ENCODE results near the gene LITAF. TPM values are rescaled to one million over a fixed set of nuclear protein-coding genes. Genes with fewer than 3 reads are reported as not detected.

LITAF gene
- total RNA-seq, 1 donor from 2014 or later: 124 TPM

DNA sequence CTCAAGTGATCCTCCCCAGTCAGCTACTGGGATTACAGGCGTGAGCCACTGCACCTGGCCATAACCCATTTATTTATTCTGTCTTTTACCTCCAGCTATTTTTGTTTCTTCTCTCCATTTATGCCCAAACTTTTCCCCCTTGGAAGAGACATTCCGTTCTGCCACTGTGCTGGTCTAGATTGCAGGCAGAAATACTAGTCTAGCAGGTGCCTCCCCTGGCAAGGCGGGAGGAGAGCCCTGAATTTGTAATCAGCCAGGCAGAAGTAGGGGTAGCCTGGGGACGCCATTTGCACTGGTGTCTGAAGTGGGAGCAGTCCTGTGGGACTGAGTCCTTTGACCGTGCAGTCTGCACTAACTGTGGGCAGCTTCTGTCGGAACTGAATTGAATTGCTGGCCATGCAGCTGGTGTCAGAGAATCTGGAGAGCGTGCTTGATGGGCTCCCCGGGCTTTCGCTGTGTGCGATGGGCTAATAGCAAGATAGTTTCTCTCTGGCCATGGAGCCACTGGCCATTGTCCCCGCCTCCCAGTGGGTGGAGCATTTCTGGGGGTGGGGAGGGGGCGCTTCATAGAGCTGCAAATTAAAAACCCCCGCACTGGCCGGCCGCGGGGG, 31.5 kb upstream of the LITAF start:
- peaks cover 56% of the 10 kb centered on the region for H3K4me1 Mint-ChIP-seq
- H3K27ac Mint-ChIP-seq: peak overlapping the region; percentile 50
- ChIA-PET POLR2A (interaction anchor here (0.9 to 2.3 kb wide), 4 partner anchors 22 to 70 kb away, joined by 3 to 10 read pairs (median 4); partner anchors contain the start of gene LITAF), CTCF (no interaction called here)
- H3K27me3 Mint-ChIP-seq: no peaks in the 10 kb centered on the region
- H3K4me3 Mint-ChIP-seq: no peak overlapping the region
- H3K36me3 Mint-ChIP-seq (ENCODE audit: low read depth): no peaks in the 10 kb centered on the region
- DNase-seq (no peak), ATAC-seq (ENCODE audit: low read depth) (no peak)
- TF ChIP-seq, protein P1, sequence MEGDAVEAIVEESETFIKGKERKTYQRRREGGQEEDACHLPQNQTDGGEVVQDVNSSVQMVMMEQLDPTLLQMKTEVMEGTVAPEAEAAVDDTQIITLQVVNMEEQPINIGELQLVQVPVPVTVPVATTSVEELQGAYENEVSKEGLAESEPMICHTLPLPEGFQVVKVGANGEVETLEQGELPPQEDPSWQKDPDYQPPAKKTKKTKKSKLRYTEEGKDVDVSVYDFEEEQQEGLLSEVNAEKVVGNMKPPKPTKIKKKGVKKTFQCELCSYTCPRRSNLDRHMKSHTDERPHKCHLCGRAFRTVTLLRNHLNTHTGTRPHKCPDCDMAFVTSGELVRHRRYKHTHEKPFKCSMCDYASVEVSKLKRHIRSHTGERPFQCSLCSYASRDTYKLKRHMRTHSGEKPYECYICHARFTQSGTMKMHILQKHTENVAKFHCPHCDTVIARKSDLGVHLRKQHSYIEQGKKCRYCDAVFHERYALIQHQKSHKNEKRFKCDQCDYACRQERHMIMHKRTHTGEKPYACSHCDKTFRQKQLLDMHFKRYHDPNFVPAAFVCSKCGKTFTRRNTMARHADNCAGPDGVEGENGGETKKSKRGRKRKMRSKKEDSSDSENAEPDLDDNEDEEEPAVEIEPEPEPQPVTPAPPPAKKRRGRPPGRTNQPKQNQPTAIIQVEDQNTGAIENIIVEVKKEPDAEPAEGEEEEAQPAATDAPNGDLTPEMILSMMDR (IDR thresholded peaks at IDR 0.05): no peak
- intact Hi-C loops (cut with micrococcal nuclease): no loop called here
- peaks cover 3% of the 10 kb centered on the region for H3K9me3 Mint-ChIP-seq

DNA sequence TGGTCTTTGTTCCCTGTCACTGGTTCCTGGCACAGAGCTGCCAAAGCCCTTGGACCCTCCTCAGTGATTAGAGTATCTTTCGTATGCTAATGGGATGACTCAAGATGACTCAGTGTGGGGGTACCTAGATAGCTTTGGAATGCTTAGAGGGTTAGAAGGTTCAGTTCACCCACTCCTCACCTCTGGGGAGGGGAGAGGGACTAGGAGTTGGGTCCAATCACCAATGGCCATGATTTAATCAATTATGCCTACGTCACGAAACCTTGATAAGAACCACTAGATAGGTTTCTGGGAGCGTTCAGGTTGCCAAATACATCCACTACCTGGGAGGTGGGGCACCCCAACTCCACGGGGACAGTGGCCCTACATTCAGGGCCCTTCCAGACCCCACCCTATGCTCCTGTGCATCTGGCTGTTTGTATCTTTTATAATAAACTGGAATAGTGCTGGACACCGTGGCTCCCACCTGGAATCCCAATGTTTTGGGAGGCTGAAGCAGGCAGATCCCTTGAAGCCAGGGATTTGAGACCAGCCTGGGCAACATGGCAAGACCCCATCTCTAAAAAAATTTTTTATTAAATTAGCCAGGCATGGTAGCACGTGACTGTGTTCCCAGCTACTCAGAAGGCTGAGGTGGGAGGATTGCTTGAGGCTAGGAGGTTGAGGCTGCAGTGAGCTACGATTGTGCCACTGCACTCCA, 29.2 kb upstream of the LITAF start:
- TF ChIP-seq, protein P1 (IDR thresholded peaks at IDR 0.05): no peak
- intact Hi-C loops (cut with micrococcal nuclease): no loop called here
- H3K4me1 Mint-ChIP-seq: peaks cover 57% of the 10 kb centered on the region
- H3K9me3 Mint-ChIP-seq: peaks cover 3% of the 10 kb centered on the region
- H3K27me3 Mint-ChIP-seq: no peaks in the 10 kb centered on the region
- DNase-seq: no peak
- no peaks in the 10 kb centered on the region for H3K36me3 Mint-ChIP-seq (ENCODE audit: low read depth)
- ChIA-PET POLR2A (interaction anchor here (0.5 to 0.7 kb wide), 2 partner anchors 11 to 54 kb away, joined by 3 to 4 read pairs; no protein-coding TSS in a partner anchor), CTCF (interaction anchor here (1.1 kb wide), 1 partner anchor 84 kb away, joined by 4 read pairs; no protein-coding TSS in a partner anchor)
- no peak overlapping the region for H3K4me3 Mint-ChIP-seq
- ATAC-seq (ENCODE audit: low read depth): no peak
- H3K27ac Mint-ChIP-seq: no peak overlapping the region

DNA sequence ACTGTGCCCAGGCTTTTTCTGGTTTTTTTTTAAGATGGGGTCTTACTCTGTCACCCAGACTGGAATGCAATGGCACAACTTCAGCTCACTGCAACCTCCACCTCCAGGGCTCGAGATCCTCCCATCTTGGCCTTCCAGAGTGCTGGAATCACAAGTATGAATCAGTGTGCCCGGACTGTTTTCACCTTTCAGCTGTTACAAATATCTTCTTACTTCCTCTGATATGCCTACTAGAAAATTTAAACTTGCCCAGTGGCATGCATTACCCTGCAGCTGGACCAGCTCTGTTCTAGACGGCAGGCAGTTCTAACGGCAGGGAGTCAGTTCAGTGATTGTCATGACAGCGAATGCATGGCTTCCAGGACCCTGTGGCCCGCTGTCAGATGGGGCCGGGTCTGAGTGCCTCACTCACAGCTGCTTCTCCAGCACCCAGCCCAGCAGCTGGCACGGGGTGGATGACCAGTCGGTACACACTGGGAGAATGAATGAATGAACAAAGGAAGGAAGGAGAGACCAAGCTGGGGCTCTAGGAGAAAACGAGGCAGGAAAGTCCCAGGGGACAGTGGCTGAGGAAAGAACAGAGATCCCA, 28.0 kb upstream of the LITAF start:
- Mint-ChIP-seq H3K36me3 (ENCODE audit: low read depth) (no peaks in the 10 kb centered on the region), H3K4me1 (peaks cover 48% of the 10 kb centered on the region), H3K9me3 (no peaks in the 10 kb centered on the region), H3K27ac (no peak overlapping the region), H3K4me3 (no peak overlapping the region), H3K27me3 (no peaks in the 10 kb centered on the region)
- TF ChIP-seq, protein P1 (IDR thresholded peaks at IDR 0.05): no peak
- ChIA-PET CTCF (no interaction called here), POLR2A (interaction anchor here (1.1 to 1.3 kb wide), 2 partner anchors 14 to 28 kb away, joined by 4 to 5 read pairs; partner anchors contain the start of gene LITAF)
- no peak for ATAC-seq (ENCODE audit: low read depth)
- DNase-seq: no peak
- intact Hi-C loops (cut with micrococcal nuclease): no loop called here

DNA sequence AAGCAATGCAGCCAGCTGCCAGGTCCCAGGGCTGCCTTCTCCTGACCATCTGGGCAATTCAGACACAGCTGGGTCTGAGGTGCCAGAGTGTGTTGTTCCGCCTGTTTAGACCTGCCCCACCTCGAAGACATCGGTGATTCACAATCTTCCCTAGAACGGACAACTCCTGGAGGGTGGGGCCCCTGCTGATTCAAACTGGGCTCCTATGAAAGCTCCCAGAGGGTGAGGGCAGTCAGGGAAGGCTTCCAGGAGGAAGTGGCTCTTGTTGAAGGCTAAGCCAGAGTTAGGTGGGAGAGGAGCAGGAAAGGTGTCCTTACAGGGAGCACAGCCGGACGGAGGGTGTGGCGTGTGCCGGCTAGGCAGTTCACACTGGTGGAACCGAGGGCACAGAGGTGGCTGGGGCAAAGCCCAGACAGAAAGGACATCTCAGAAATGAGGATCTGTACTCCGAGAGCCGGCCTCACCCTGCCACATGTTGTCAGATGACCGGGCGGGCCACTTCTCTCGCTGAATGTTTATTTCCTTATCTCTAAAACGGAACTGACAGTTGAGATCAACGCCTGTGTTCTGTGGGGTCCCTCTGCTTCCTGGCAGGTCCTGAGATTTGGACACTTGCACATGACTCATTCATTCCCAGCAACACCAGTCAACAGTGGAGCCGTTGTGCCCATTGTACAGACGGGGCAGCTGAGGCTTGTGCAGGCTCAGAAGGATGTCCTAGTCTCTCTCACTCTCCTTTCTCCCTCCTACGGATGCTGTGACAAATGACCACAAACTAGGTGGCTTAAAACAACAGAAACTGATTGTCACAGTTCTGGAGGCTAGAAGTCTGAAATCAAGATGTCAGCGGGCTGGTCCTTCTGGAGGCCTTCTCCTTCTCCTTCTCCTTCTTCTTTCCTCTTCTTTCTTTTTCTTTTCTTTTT, 26.9 kb upstream of the LITAF start:
- intact Hi-C loops (cut with micrococcal nuclease): loop anchor here (1.0 to 2.0 kb wide), 3 partner anchors 9 to 15 kb away; no protein-coding TSS in a partner anchor
- no peaks in the 10 kb centered on the region for H3K36me3 Mint-ChIP-seq (ENCODE audit: low read depth)
- CTCF ChIA-PET: interaction anchor here (0.9 kb wide), 1 partner anchor 27 kb away, joined by 3 read pairs; the partner anchor contains the start of gene LITAF
- H3K27ac Mint-ChIP-seq: peak overlapping the region; percentile 61
- peaks cover 42% of the 10 kb centered on the region for H3K4me1 Mint-ChIP-seq
- no peaks in the 10 kb centered on the region for H3K27me3 Mint-ChIP-seq
- TF ChIP-seq, protein P1 (IDR thresholded peaks at IDR 0.05): no peak
- no peaks in the 10 kb centered on the region for H3K9me3 Mint-ChIP-seq
- peak overlapping the region; percentile 60 for H3K4me3 Mint-ChIP-seq
- DNase-seq (no peak), ATAC-seq (ENCODE audit: low read depth) (peak; percentile 69)
- POLR2A ChIA-PET: interaction anchor here (0.7 to 1.5 kb wide), 6 partner anchors 10 to 75 kb away, joined by 3 to 6 read pairs (median 4); partner anchors contain the start of gene LITAF

All from activated B cell treated with CpG ODN at 0.5 μM for 24 hours (primary cell).